ENCODE measurements around the gene CLCNKB.

Gene CLCNKB

DNA sequence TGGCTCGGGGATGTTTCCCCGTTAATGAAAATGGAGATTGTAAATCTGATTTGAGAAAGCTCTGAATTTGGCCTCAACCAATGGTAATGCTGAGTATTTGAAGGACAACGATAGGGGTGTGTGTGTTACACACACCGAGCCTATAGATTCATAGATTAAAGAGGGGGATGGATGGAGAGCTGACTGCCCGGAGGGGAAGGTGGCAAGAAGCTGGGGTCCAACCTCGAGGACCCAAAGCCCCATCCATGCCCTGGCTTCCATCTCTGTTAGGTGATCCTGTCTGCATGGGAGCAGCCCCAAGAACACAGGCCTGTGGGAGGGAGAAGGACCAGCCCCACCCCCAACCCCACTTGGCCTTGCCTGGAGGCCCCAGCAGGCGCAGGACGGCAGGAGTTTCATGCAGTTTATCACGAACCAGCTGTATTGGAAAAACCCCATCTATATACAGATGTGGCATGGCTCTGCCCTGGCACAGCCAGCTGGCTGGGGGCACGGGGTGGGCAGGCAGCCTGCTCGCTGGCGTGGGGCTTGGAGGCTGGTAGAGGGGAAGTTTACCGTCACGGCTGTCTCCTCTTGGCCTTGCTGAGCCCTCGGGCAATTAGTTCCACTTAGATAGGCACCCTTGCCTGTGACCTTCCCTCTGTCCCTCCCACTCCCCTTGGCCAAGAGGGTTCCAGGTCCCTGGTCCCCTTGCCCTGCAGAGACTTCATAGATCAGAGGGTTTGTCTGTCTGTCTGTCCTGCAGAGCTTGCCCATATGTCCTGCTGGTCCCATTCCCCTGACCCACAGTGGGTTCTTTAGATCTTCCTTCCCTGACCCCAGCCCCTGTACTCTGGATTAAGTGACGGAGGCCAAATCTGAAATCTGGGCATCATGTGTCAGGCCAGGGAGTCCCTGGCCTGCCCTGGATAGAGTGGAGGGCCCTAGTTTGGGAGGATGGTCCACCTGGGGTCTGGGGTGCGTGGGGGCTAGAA, 28.8 kb upstream of the CLCNKB start (continued):
- TF ChIP-seq, protein P1, sequence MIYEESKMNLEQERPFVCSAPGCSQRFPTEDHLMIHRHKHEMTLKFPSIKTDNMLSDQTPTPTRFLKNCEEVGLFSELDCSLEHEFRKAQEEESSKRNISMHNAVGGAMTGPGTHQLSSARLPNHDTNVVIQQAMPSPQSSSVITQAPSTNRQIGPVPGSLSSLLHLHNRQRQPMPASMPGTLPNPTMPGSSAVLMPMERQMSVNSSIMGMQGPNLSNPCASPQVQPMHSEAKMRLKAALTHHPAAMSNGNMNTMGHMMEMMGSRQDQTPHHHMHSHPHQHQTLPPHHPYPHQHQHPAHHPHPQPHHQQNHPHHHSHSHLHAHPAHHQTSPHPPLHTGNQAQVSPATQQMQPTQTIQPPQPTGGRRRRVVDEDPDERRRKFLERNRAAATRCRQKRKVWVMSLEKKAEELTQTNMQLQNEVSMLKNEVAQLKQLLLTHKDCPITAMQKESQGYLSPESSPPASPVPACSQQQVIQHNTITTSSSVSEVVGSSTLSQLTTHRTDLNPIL (CRISPR knock-in tag; IDR thresholded peaks at IDR 0.05; ENCODE audit: low read depth), result no peak
- TF ChIP-seq PPARA (CRISPR knock-in tag; IDR thresholded peaks at IDR 0.05; ENCODE audit: borderline replicate concordance) (no peak), ZC3H10 (CRISPR knock-in tag; IDR thresholded peaks at IDR 0.05) (no peak), CSDC2 (CRISPR knock-in tag; IDR thresholded peaks at IDR 0.05) (no peak), ZFP3 (CRISPR knock-in tag; IDR thresholded peaks at IDR 0.05) (no peak)

DNA sequence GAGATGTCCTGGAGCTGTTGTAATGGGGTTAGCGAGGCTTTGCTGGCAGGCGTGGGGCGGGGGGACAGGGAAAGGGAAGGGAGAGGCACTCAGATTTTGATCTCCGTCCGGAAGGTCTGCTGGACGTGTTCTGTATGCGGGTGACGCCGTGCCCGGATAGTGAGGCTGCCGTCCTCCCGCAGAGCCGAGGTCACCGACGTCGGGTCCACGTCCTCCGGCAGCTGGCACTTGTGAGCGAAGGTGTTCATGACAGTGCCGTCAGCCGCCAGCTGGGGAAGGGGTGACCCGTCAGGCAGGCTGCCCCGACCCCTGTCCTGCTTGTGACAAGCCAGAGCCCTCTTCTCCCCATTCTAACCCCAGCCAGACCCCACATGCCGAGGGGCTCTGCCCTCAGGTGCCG, 28.1 kb upstream of the CLCNKB start:
- no peak for TF ChIP-seq BACH2 (CRISPR knock-in tag; IDR thresholded peaks at IDR 0.05; ENCODE audit: borderline replicate concordance)
- TF ChIP-seq TOX (CRISPR knock-in tag; IDR thresholded peaks at IDR 0.05; ENCODE audit: borderline replicate concordance), result no peak
- no peak for TF ChIP-seq CSDC2 (CRISPR knock-in tag; IDR thresholded peaks at IDR 0.05)
- TF ChIP-seq, protein P2, sequence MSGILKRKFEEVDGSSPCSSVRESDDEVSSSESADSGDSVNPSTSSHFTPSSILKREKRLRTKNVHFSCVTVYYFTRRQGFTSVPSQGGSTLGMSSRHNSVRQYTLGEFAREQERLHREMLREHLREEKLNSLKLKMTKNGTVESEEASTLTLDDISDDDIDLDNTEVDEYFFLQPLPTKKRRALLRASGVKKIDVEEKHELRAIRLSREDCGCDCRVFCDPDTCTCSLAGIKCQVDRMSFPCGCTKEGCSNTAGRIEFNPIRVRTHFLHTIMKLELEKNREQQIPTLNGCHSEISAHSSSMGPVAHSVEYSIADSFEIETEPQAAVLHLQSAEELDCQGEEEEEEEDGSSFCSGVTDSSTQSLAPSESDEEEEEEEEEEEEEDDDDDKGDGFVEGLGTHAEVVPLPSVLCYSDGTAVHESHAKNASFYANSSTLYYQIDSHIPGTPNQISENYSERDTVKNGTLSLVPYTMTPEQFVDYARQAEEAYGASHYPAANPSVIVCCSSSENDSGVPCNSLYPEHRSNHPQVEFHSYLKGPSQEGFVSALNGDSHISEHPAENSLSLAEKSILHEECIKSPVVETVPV (CRISPR knock-in tag; IDR thresholded peaks at IDR 0.05), result no peak
- TF ChIP-seq ZNF70 (CRISPR knock-in tag; IDR thresholded peaks at IDR 0.05), result no peak
- no peak for TF ChIP-seq ISL1 (CRISPR knock-in tag; IDR thresholded peaks at IDR 0.05)
- no peak for TF ChIP-seq ZFP30 (CRISPR knock-in tag; IDR thresholded peaks at IDR 0.05)
- no peak for TF ChIP-seq ZNF565 (CRISPR knock-in tag; conservative IDR thresholded peaks at IDR 0.05; ENCODE audit: low read depth)
- no peak for TF ChIP-seq PPARA (CRISPR knock-in tag; IDR thresholded peaks at IDR 0.05; ENCODE audit: borderline replicate concordance)
- TF ChIP-seq ZNF8 (CRISPR knock-in tag; IDR thresholded peaks at IDR 0.05), result no peak
- ATAC-seq, result no peak

DNA sequence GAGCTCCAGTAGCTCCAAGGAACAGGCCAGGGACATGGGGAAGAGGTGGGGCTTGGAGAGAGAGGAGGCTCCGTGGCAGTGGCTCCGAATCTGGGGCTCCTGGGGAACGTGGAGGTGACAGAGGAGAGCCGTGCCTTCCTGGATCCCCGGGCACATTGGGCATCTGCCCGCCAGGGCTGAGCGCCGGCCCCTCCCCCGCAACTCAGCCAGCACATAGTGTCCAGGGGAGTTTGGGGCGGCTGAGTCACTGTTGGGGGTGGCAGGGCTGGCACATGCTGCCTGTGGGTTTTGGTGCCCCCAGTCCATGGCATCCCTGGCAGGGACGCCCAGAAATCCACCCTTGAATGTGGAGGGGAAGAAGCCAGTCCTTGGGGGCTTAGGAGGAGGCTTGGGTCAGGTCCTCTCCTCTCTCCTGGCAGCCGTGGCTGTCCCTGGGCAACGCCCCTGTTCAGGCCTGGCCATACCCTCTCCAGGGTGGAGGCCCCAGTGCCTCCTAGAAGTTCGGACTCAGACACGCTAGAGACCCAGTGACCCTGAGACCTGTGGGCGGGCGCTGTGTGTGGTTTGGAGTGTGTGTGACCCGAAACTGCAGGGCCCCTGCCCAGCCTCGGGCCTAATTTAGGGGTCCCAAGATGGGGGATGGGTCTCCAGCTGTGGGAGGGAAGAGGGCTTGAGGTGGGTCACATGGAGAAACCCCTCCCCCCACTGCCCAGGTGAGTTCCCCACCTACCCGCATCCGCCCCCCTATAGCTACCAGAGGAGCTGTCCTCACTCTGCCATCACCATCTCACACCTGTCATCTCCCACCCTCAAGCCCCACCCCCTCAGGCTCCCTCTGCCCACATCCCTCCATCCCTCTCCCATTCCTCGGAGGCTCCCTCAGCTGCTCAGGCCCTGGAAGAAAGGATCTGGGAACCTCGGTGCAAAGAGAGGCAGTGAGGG, 27.4 kb upstream of the CLCNKB start:
- no peak for ATAC-seq
- TF ChIP-seq, protein P3, sequence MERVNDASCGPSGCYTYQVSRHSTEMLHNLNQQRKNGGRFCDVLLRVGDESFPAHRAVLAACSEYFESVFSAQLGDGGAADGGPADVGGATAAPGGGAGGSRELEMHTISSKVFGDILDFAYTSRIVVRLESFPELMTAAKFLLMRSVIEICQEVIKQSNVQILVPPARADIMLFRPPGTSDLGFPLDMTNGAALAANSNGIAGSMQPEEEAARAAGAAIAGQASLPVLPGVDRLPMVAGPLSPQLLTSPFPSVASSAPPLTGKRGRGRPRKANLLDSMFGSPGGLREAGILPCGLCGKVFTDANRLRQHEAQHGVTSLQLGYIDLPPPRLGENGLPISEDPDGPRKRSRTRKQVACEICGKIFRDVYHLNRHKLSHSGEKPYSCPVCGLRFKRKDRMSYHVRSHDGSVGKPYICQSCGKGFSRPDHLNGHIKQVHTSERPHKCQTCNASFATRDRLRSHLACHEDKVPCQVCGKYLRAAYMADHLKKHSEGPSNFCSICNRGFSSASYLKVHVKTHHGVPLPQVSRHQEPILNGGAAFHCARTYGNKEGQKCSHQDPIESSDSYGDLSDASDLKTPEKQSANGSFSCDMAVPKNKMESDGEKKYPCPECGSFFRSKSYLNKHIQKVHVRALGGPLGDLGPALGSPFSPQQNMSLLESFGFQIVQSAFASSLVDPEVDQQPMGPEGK (CRISPR knock-in tag; IDR thresholded peaks at IDR 0.05; ENCODE audit: borderline replicate concordance), result no peak
- TF ChIP-seq RARB (CRISPR knock-in tag; IDR thresholded peaks at IDR 0.05) (no peak), ARNTL (CRISPR knock-in tag; IDR thresholded peaks at IDR 0.05; ENCODE audit: borderline replicate concordance, low read depth) (no peak), BACH2 (CRISPR knock-in tag; IDR thresholded peaks at IDR 0.05; ENCODE audit: borderline replicate concordance) (no peak), ZFP3 (CRISPR knock-in tag; IDR thresholded peaks at IDR 0.05) (no peak), OSR1 (CRISPR knock-in tag; IDR thresholded peaks at IDR 0.05) (no peak), CSDC2 (CRISPR knock-in tag; IDR thresholded peaks at IDR 0.05) (no peak), SNAI2 (CRISPR knock-in tag; IDR thresholded peaks at IDR 0.05) (no peak)
- TF ChIP-seq, protein P2 (CRISPR knock-in tag; IDR thresholded peaks at IDR 0.05), result no peak

DNA sequence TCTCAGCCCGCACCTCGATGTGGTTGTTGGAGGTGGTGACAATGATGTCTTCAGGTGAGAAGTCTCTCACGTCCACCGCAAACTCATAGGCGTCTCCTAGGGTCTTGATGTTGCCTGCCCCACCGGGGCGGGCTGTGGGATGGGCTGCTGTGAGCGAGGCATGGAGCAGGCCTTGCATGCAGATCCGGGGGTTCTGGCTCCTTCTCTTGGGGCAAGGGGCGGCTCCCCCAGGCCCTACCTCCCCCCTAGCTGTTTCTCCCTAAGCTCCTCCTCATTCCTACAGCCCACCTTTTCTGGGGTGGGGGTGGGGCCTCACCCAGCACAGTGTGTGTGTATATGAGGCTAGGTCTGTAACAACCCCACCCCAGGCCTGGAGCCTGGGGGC, 26.5 kb upstream of the CLCNKB start:
- no peak for ATAC-seq

More for the DNA sequence above, 26.5 kb upstream of the CLCNKB start:
- no peak for TF ChIP-seq CSDC2 (CRISPR knock-in tag; IDR thresholded peaks at IDR 0.05)
